Upper lobe of left lung (tissue), 6 donors: Measurements from ENCODE around the gene PCDHA5. TPM values are rescaled to one million over a fixed set of nuclear protein-coding genes. Genes with fewer than 3 reads are reported as not detected.
A peak's percentile ranks its signal among the peaks of the same experiment; 100 is the strongest.

Experiments
- ATAC-seq, 2 donors: fragments of 200-7000 bp; cut with Tn5 transposase; one replicate each; pipeline ENCODE4 v1.9.1; 2022; ENCODE audit warnings: mild to moderate bottlenecking in 2 of 2, moderate library complexity in 2 of 2; ENCODE audit not compliant: low FRiP score in 2 of 2
- DNase-seq, 2 donors: peaks; one replicate each; pipeline ENCODE4 v3.0.0-alpha.2; 2019 to 2020
- H3K27ac ChIP-seq, 4 donors: fragments of 200-600 bp; sonication (generic); one replicate each; pipeline ENCODE4 v1.5.1; 2016 to 2019
- H3K27me3 ChIP-seq, 4 donors: fragments of 200-600 bp; sonication (generic); one replicate each; pipeline ENCODE4 v1.5.1; 2017 to 2019
- H3K36me3 ChIP-seq, 4 donors: fragments of 200-600 bp; sonication (generic); one replicate each; pipeline ENCODE4 v1.5.1; 2016 to 2019
- H3K4me1 ChIP-seq, 4 donors: fragments of 200-600 bp; sonication (generic); one replicate each; pipeline ENCODE4 v1.5.1; 2018 to 2019
- H3K4me3 ChIP-seq, 4 donors: fragments of 200-600 bp; sonication (generic); one replicate each; pipeline ENCODE4 v1.5.1; 2017 to 2019; ENCODE audit warnings: mild to moderate bottlenecking in 2 of 4, moderate library complexity in 1 of 4
- H3K9me3 ChIP-seq, 4 donors: fragments of 200-600 bp; sonication (generic); one replicate each; pipeline ENCODE4 v1.5.1; 2018 to 2019
- EP300 ChIP-seq, 4 donors: sonication (generic); formaldehyde crosslinking; IDR thresholded peaks; one replicate each; pipeline ENCODE4 v1.5.1; 2017; ENCODE audit warnings: antibody characterized with exemption in 4 of 4, control low read depth in 2 of 4
- POLR2A ChIP-seq, 4 donors: fragments of 450-650 bp; IDR thresholded peaks; one replicate each; pipeline ENCODE4 v1.5.1; 2016 to 2017; ENCODE audit warnings: antibody characterized with exemption in 4 of 4, mild to moderate bottlenecking in 2 of 4
- POLR2AphosphoS5 ChIP-seq, 2 donors: sonication (generic); formaldehyde crosslinking; IDR thresholded peaks; one replicate each; pipeline ENCODE4 v1.5.1; 2017; ENCODE audit warnings: antibody characterized with exemption in 2 of 2
- WGBS, 2 donors: methylation state at CpG; one replicate each; pipeline ENCODE4 v1.1.5; 2017 to 2018; 5-methylcytosine and 5-hydroxymethylcytosine counted together
- total RNA-seq, 6 donors: library from RNA; depleted of rRNA in 4 of 6; stranded (reverse); fragments of >200 nt in 4 of 6; gene quantifications; one replicate each; pipeline versions ENCODE4 v1.1.0 to v1.2.1, GENCODE V29; 2016 to 2021
- TF ChIP-seq, protein P1 (sequence below), 6 experiments: fragments of 450-650 bp in 4 of 6; fragments of 200-600 bp in 2 of 6; sonication (generic) in 2 of 6; IDR thresholded peaks; one replicate each; pipeline ENCODE4 v1.5.1; 2016 to 2019; ENCODE audit warnings: antibody characterized with exemption in 6 of 6
- donor health status: DM: no; HTN: no; CAD: no; lungs with moderate emphysema.
- donor health status: DM: no; HTN: yes; CAD: no; lungs with severe emphysema.

The PCDHA5 gene
- total RNA-seq, 6 donors from 2014 or later = 0.15 to 1.4 (median 0.72) TPM

DNA sequence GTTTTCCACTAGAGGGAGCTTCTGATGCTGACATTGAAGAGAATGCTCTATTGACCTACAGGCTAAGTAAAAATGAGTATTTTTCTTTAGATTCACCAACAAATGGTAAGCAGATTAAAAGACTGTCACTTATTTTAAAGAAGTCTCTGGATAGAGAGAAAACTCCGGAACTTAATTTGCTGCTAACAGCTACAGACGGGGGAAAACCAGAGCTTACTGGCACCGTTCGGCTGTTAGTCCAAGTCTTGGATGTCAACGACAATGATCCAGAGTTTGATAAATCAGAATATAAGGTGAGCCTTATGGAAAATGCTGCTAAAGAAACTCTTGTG lies 48.1 kb downstream of the PCDHA5 start:
- no peak overlapping the region for H3K27ac ChIP-seq
- 66 to 67% methylated on average over 5 of the region's 5 CpGs for WGBS, 2 donors
- no peaks in the 10 kb centered on the region for H3K4me1 ChIP-seq
- no peak for DNase-seq
- no peak for ATAC-seq
- H3K36me3 ChIP-seq = no peaks in the 10 kb centered on the region
- no peak for TF ChIP-seq POLR2A (IDR thresholded peaks at IDR 0.05)
- TF ChIP-seq POLR2AphosphoS5 (IDR thresholded peaks at IDR 0.05) = no peak
- TF ChIP-seq, protein P1, sequence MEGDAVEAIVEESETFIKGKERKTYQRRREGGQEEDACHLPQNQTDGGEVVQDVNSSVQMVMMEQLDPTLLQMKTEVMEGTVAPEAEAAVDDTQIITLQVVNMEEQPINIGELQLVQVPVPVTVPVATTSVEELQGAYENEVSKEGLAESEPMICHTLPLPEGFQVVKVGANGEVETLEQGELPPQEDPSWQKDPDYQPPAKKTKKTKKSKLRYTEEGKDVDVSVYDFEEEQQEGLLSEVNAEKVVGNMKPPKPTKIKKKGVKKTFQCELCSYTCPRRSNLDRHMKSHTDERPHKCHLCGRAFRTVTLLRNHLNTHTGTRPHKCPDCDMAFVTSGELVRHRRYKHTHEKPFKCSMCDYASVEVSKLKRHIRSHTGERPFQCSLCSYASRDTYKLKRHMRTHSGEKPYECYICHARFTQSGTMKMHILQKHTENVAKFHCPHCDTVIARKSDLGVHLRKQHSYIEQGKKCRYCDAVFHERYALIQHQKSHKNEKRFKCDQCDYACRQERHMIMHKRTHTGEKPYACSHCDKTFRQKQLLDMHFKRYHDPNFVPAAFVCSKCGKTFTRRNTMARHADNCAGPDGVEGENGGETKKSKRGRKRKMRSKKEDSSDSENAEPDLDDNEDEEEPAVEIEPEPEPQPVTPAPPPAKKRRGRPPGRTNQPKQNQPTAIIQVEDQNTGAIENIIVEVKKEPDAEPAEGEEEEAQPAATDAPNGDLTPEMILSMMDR (IDR thresholded peaks at IDR 0.05) = no peak
- no peak for TF ChIP-seq EP300 (IDR thresholded peaks at IDR 0.05)
- no peak overlapping the region for H3K4me3 ChIP-seq
- no peaks in the 10 kb centered on the region for H3K27me3 ChIP-seq
- peaks cover 0 to 32% (median 26%) of the 10 kb centered on the region in 4 donors for H3K9me3 ChIP-seq

DNA sequence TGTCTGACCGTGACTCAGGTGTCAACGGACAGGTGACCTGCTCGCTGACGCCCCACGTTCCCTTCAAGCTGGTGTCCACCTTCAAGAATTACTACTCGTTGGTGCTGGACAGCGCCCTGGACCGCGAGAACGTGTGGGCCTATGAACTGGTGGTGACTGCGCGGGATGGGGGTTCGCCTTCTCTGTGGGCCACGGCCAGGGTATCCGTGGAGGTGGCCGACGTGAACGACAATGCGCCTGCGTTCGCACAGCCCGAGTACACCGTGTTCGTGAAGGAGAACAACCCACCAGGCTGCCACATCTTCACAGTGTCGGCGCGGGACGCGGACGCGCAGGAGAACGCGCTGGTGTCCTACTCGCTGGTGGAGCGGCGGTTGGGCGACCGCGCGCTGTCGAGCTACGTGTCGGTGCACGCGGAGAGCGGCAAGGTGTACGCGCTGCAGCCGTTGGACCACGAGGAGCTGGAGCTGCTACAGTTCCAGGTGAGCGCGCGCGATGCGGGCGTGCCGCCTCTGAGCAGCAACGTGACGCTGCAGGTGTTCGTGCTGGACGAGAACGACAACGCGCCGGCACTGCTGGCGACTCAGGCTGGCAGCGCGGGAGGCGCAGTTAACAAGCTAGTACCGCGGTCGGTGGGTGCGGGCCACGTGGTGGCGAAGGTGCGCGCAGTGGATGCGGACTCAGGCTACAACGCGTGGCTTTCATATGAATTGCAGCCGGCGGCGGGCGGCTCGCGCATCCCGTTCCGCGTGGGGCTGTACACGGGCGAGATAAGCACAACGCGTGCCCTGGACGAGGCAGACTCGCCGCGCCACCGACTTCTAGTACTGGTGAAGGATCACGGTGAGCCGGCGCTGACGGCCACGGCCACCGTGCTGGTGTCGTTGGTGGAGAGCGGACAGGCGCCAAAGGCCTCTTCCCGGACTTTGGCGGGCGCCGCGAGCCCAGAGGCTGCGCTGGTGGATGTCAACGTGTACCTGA lies 49.1 kb downstream of the PCDHA5 start:
- no peak for TF ChIP-seq POLR2A (IDR thresholded peaks at IDR 0.05)
- TF ChIP-seq EP300 (IDR thresholded peaks at IDR 0.05) = no peak
- TF ChIP-seq POLR2AphosphoS5 (IDR thresholded peaks at IDR 0.05) = no peak
- TF ChIP-seq, protein P1 (IDR thresholded peaks at IDR 0.05) = no peak
- WGBS, 2 donors = 48 to 64% methylated on average over 37 to 57 of the region's 114 CpGs

More for the DNA sequence above, 49.1 kb downstream of the PCDHA5 start:
- no peak overlapping the region for H3K4me3 ChIP-seq
- ATAC-seq (no peak), DNase-seq (peak in 1 of 2 donors; percentile 84)
- H3K27me3 ChIP-seq = no peaks in the 10 kb centered on the region
- peaks cover 0 to 40% (median 28%) of the 10 kb centered on the region in 4 donors for H3K9me3 ChIP-seq
- no peaks in the 10 kb centered on the region for H3K36me3 ChIP-seq
- no peak overlapping the region for H3K27ac ChIP-seq
- H3K4me1 ChIP-seq = no peaks in the 10 kb centered on the region

Other genes with a start within 250 kb of the PCDHA5 start
- gene CD14, start 188.4 kb upstream of the PCDHA5 start, total RNA-seq = 100 to 1,000 TPM in 4 of 6 donors, 10 to 100 TPM in 2; 27.3 to 195 (median 102) TPM
- 10 to 100 TPM; 11.8 to 99.7 (median 31.3) TPM for gene TMCO6, start 182.2 kb upstream of the PCDHA5 start, total RNA-seq
- gene NDUFA2, start 174.0 kb upstream of the PCDHA5 start, total RNA-seq = 10 to 100 TPM; 26.2 to 59.6 (median 51.8) TPM
- gene IK, start 173.8 kb upstream of the PCDHA5 start, total RNA-seq = 100 to 1,000 TPM in 2 of 6 donors, 10 to 100 TPM in 4; 72.2 to 153 (median 83.5) TPM
- 10 to 100 TPM; 23.2 to 44.0 (median 24.5) TPM for gene WDR55, start 156.7 kb upstream of the PCDHA5 start, total RNA-seq
- gene DND1, start 148.0 kb upstream of the PCDHA5 start, total RNA-seq = 1 to 10 TPM in 5 of 6 donors, under 1 TPM in 1; 0.92 to 3.6 (median 1.6) TPM
- gene HARS1, start 130.2 kb upstream of the PCDHA5 start, total RNA-seq = 10 to 100 TPM; 40.7 to 57.6 (median 44.6) TPM
- 100 to 1,000 TPM in 1 of 6 donors, 10 to 100 TPM in 5; 19.7 to 136 (median 24.2) TPM for gene HARS2, start 130.2 kb upstream of the PCDHA5 start, total RNA-seq
- 10 to 100 TPM; 18.5 to 49.9 (median 35.0) TPM for gene ZMAT2, start 121.2 kb upstream of the PCDHA5 start, total RNA-seq
- under 1 TPM in 1 of 6 donors, not detected in 5; 0.13 TPM for gene PCDHA1, start 35.5 kb upstream of the PCDHA5 start, total RNA-seq
- gene PCDHA2, start 26.8 kb upstream of the PCDHA5 start, total RNA-seq = under 1 TPM in 3 of 6 donors, not detected in 3; 0.13 to 0.78 (median 0.30) TPM
- gene PCDHA3, start 20.6 kb upstream of the PCDHA5 start, total RNA-seq = 1 to 10 TPM in 4 of 6 donors, under 1 TPM in 2; 0.61 to 1.6 (median 1.0) TPM
- gene PCDHA4, start 14.5 kb upstream of the PCDHA5 start, total RNA-seq = 1 to 10 TPM; 1.4 to 4.2 (median 2.0) TPM
- 1 to 10 TPM in 2 of 6 donors, under 1 TPM in 4; 0.44 to 2.1 (median 0.63) TPM for gene PCDHA6, start 6.3 kb downstream of the PCDHA5 start, total RNA-seq
- 1 to 10 TPM in 1 of 6 donors, under 1 TPM in 5; 0.46 to 3.1 (median 0.57) TPM for gene PCDHA7, start 12.7 kb downstream of the PCDHA5 start, total RNA-seq
- 1 to 10 TPM in 2 of 6 donors, under 1 TPM in 4; 0.23 to 2.1 (median 0.55) TPM for gene PCDHA8, start 19.6 kb downstream of the PCDHA5 start, total RNA-seq
- gene PCDHA9, start 26.8 kb downstream of the PCDHA5 start, total RNA-seq = 1 to 10 TPM in 2 of 6 donors, under 1 TPM in 4; 0.11 to 1.2 (median 0.28) TPM
- 1 to 10 TPM in 5 of 6 donors, under 1 TPM in 1; 0.30 to 7.6 (median 2.2) TPM for gene PCDHA10, start 34.3 kb downstream of the PCDHA5 start, total RNA-seq
- 1 to 10 TPM in 4 of 6 donors, under 1 TPM in 2; 0.61 to 5.2 (median 1.9) TPM for gene PCDHA11, start 47.3 kb downstream of the PCDHA5 start, total RNA-seq
- 10 to 100 TPM in 2 of 6 donors, 1 to 10 TPM in 4; 3.3 to 12.1 (median 7.3) TPM for gene PCDHA12, start 53.7 kb downstream of the PCDHA5 start, total RNA-seq
- 1 to 10 TPM in 4 of 6 donors, under 1 TPM in 2; 0.44 to 5.2 (median 1.2) TPM for gene PCDHA13, start 60.5 kb downstream of the PCDHA5 start, total RNA-seq
- 1 to 10 TPM; 3.9 to 7.6 (median 5.9) TPM for gene PCDHAC1, start 104.7 kb downstream of the PCDHA5 start, total RNA-seq
- gene PCDHAC2, start 144.9 kb downstream of the PCDHA5 start, total RNA-seq = 10 to 100 TPM in 4 of 6 donors, 1 to 10 TPM in 2; 5.4 to 23.0 (median 10.6) TPM
- 1 to 10 TPM in 1 of 6 donors, under 1 TPM in 5; 0.09 to 1.0 (median 0.19) TPM for gene PCDHB1, start 229.8 kb downstream of the PCDHA5 start, total RNA-seq